MCF 10A (cell line): ENCODE results near the gene EDN3. TPM values are rescaled to one million over a fixed set of nuclear protein-coding genes. Genes with fewer than 3 reads are reported as not detected.

ENCODE experiments used
- BruUV-seq: library from RNA; stranded (reverse); fragments of 400-500 nt; replicated peaks from 2 replicates; lab custom pipeline; 2021; lab: Mats Ljungman, UMichigan
- CTCF ChIA-PET: fragments of 300-600 bp; sonication (Branson Sonifier 250); formaldehyde crosslinking; extraction: SDS; loops from one replicate; lab custom pipeline; 2021; ENCODE audit warnings: antibody characterized with exemption, inconsistent platforms; lab: Yijun Ruan, JAX
- POLR2A ChIA-PET: fragments of 300-600, 350-650 bp; sonication (Branson Sonifier 250); formaldehyde crosslinking; extraction: SDS; loops from one replicate; lab custom pipeline; 2020; ENCODE audit warnings: antibody characterized with exemption, inconsistent platforms; lab: Yijun Ruan, JAX
- DNase-seq: peaks from one replicate; pipeline ENCODE4 v3.0.0-alpha.2; 2018; ENCODE audit not compliant: unreplicated experiment
- H3K27ac Mint-ChIP-seq: one replicate; pipeline ENCODE4 v1.8.0; 2022; ENCODE audit warnings: mild to moderate bottlenecking, low read depth, mixed read lengths; ENCODE audit not compliant: unreplicated experiment
- H3K27me3 Mint-ChIP-seq: one replicate; pipeline ENCODE4 v1.8.0; 2022; ENCODE audit warnings: mixed read lengths; ENCODE audit not compliant: insufficient read depth, unreplicated experiment
- H3K36me3 Mint-ChIP-seq: one replicate; pipeline ENCODE4 v1.8.0; 2022; ENCODE audit warnings: mild to moderate bottlenecking, moderate library complexity, mixed read lengths; ENCODE audit not compliant: insufficient read depth, unreplicated experiment
- H3K4me1 Mint-ChIP-seq: one replicate; pipeline ENCODE4 v1.8.0; 2022; ENCODE audit warnings: mixed read lengths; ENCODE audit not compliant: insufficient read depth, unreplicated experiment
- H3K4me3 Mint-ChIP-seq: one replicate; pipeline ENCODE4 v1.8.0; 2022; ENCODE audit warnings: mild to moderate bottlenecking, moderate library complexity, mixed read lengths; ENCODE audit not compliant: unreplicated experiment
- H3K9me3 Mint-ChIP-seq: one replicate; pipeline ENCODE4 v1.8.0; 2022; ENCODE audit warnings: mixed read lengths; ENCODE audit not compliant: unreplicated experiment
- CTCF ChIP-seq: fragments of 200-600 bp; IDR thresholded peaks from one replicate; pipeline ENCODE4 v1.8.0; 2022; ENCODE audit warnings: antibody characterized with exemption, mild to moderate bottlenecking; ENCODE audit not compliant: unreplicated experiment
- intact Hi-C: fragments of 100-400 bp; cut with micrococcal nuclease; formaldehyde crosslinking; loops from 2 replicates; pipeline ENCODE4 v1.14.1; 2022
- total RNA-seq: library from RNA; stranded (reverse); gene quantifications from 2 replicates; pipeline ENCODE4 v1.2.3, GENCODE V29; 2022

Gene EDN3
- total RNA-seq, 1 experiment from 2014 or later, result not detected

GRCh38 chr20:59323731-59324130 lies 23.3 kb downstream of the EDN3 start:
- no peak for TF ChIP-seq CTCF
- CTCF ChIA-PET, result interaction anchor here (0.6 kb wide), 3 partner anchors 54 to 471 kb away, joined by 3 read pairs; partner anchors contain the start of gene GNAS
- no peak overlapping the region for H3K4me3 Mint-ChIP-seq
- BruUV-seq, result no TSS peak
- POLR2A ChIA-PET, result no interaction called here
- peaks cover 89% of the 10 kb centered on the region for H3K27me3 Mint-ChIP-seq
- H3K4me1 Mint-ChIP-seq, result no peaks in the 10 kb centered on the region
- intact Hi-C loops, result no loop called here
- DNase-seq, result no peak
- H3K9me3 Mint-ChIP-seq, result no peaks in the 10 kb centered on the region
- no peaks in the 10 kb centered on the region for H3K36me3 Mint-ChIP-seq
- H3K27ac Mint-ChIP-seq, result no peak overlapping the region

- ChIA-PET CTCF (interaction anchor here (0.6 to 1.0 kb wide), 4 partner anchors 36 to 503 kb away, joined by 3 read pairs; no protein-coding TSS in a partner anchor), POLR2A (no interaction called here)
- BruUV-seq, result no TSS peak
- TF ChIP-seq CTCF, result no peak
- intact Hi-C loops, result no loop called here
- DNase-seq, result no peak
- H3K4me3 Mint-ChIP-seq, result no peak overlapping the region
- H3K36me3 Mint-ChIP-seq, result no peaks in the 10 kb centered on the region
- H3K27me3 Mint-ChIP-seq, result peaks cover 95% of the 10 kb centered on the region
- H3K9me3 Mint-ChIP-seq, result no peaks in the 10 kb centered on the region
- no peak overlapping the region for H3K27ac Mint-ChIP-seq
- no peaks in the 10 kb centered on the region for H3K4me1 Mint-ChIP-seq
Measured at GRCh38 chr20:59324521-59325141, 24.2 kb downstream of the EDN3 start.

GRCh38 chr20:59325142-59325523 lies 24.7 kb downstream of the EDN3 start:
- intact Hi-C loops, result no loop called here
- TF ChIP-seq CTCF, result no peak
- H3K4me3 Mint-ChIP-seq, result no peak overlapping the region
- H3K4me1 Mint-ChIP-seq, result no peaks in the 10 kb centered on the region
- CTCF ChIA-PET, result interaction anchor here (0.6 to 1.0 kb wide), 3 partner anchors 10 to 100 kb away, joined by 3 read pairs; no protein-coding TSS in a partner anchor
- no TSS peak for BruUV-seq
- peaks cover 95% of the 10 kb centered on the region for H3K27me3 Mint-ChIP-seq
- POLR2A ChIA-PET, result no interaction called here
- no peaks in the 10 kb centered on the region for H3K9me3 Mint-ChIP-seq
- H3K27ac Mint-ChIP-seq, result no peak overlapping the region
- DNase-seq, result no peak
- H3K36me3 Mint-ChIP-seq, result no peaks in the 10 kb centered on the region

- H3K36me3 Mint-ChIP-seq, result no peaks in the 10 kb centered on the region
- CTCF ChIA-PET, result interaction anchor here (0.7 to 0.9 kb wide), 2 partner anchors 9 to 14 kb away, joined by 3 read pairs; no protein-coding TSS in a partner anchor
- BruUV-seq, result no TSS peak
- H3K4me1 Mint-ChIP-seq, result no peaks in the 10 kb centered on the region
- POLR2A ChIA-PET, result interaction anchor here (0.7 kb wide), 1 partner anchor 49 kb away, joined by 3 read pairs; no protein-coding TSS in a partner anchor
- intact Hi-C loops, result no loop called here
- TF ChIP-seq CTCF, result no peak
- H3K4me3 Mint-ChIP-seq, result no peak overlapping the region
- no peak for DNase-seq
- H3K9me3 Mint-ChIP-seq, result no peaks in the 10 kb centered on the region
- H3K27ac Mint-ChIP-seq, result no peak overlapping the region
- H3K27me3 Mint-ChIP-seq, result peaks cover 100% of the 10 kb centered on the region
Measured at GRCh38 chr20:59326188-59326587, 25.8 kb downstream of the EDN3 start.
